Kidney glomerular epithelial cell (primary cell): ENCODE measurements around the gene AOPEP.

ENCODE experiments used
- DNase-seq: peaks from one replicate; lab custom pipeline; 2025; lab: John Stamatoyannopoulos, UW

The AOPEP gene

DNA sequence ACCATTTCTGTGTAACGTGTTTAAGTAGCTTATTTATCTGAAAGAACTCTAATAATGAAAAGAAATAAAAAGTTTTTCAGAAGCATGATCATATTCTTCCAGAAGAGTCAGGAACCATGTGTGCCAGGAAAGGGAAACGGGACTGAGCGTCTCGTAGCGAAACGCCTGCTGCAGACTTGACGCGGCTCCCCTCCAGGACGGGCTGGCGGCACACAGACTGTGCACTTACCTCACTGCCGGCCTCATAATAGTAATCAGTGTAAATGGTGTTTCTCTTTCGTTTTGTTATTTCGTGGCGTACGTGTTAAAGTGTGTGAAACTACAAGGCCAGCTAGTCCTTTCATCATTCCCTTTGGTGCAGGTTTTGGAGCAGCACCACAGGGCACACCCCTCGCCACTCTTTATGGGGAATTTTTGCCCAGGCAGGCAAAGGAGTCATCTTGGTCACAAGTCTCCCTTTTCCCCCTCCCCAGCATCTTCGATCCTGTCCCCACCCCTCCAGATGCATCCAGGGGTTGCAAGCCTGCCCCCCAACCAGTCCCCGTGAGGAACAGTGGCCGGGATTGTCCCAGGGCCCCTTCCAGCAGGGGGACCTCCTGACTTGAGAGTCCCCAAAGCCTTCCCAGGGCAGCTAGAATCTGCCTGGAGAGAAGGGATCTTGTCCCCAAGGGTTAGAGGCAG, 357.9 kb downstream of the AOPEP start:
- no peak for DNase-seq

DNA sequence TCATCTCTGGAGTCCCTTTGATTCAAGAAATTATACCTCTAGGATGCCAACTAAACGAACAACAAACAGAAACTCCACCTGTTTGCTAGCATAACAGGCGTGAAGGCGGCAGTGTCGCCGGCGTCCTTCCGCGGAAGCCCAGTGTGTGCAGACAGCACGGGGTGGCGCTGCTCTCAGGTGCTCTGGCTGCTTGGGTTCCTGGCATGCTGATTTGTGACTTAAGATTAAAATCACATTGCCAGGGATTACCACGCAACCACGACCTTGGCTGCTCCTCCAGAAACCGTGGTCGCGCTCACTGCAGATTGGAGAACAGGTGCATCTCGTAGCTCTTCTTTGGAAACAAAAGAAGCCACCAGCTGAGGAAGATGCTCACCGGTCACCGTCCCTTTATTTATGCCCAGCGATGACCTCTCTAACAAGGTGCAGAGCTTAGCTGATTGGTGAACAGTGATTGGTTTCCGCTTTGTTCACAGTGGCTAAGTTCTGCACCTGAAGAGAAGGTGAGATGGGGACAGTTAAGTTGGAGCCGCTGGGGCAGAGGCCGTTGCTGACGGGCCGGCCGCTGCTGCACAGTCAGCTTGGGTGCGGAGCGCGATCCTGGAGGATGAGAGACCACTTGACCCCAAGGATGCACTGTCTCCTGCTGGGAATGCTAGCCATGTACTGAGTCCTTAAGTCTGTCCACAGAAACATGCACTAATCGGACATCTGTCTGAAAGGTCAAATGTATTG, 358.7 kb downstream of the AOPEP start:
- no peak for DNase-seq

DNA sequence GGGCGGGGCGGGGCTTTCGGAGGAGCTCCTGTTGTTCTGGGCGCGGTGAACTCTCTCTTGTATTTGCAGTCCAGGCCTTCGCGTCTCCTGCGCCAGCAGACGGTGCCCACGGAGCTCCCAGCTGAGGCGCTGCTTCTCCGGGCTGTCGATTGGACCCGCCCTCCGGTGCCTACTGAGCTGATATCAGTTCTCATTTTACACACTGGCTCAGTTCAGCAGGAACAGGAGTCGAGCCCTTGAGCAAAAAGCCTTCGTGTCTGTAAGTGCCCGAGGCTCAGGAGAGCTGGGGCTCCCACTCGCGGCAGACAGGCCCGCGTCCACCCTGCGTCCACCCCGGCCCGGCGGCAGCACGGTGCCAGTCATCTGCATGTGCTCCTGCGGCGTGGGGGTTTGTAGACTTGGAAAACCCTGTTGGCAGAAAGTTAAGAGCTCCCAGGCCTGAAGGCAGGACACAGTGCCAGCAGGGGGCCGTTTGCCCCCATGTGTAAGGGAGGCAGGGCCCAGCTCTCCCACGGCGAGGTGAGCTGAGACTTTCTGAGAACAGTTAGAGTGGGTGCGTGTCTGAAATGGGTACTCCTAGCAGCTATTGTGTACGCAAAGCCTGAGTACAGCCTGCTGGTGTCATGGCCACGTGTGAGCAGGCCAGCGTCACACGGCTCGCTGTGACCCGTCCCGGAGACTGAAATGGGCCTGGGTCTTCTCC, 359.5 kb downstream of the AOPEP start:
- DNase-seq, result no peak

DNA sequence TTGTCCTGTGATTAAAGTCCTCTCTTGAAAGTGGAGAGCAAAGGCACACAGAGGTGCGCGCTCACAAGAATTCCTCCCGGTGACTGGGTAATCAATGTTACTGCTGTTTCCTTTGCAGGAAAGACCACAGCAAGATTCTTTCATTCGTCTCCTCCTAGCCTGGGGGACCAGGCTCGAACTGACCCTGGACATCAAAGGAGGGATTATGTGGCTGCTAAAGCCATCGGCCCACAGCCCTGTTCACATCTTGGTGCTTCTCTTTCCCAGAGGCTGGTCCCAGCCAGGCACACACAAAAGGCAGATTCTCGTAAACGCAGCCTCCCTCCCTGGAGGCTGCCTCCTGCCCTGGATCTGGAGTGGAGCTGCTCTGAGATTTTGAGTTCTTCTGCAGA, 360.1 kb downstream of the AOPEP start:
- DNase-seq, result no peak

DNA sequence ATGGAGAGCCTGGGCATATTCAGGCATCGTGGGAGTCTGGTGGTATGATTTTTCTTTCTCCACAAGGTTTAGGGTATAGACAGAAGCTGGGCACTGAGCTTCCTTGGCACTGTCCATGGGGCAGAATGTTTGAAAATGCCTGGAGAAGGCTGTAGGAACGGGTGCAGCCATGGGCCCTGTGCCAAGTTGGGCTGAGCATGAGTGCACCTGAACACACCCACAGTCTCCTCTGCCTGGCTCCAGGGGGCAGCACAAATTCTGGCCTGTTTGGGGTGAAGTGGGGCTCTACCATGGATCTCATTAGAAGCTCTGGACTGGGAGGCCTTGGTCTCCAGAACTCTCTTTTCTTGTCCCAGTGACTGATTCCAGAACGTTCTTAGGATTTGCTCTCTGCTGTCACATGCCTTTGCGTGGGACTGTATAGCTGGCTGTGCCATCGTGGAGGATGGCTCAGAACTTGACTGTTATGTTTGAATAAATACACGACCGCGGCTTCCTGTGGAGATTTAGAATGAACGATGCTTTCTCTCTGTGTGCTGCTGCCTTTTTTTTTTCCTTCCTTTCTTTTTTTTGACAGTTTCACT, 361.3 kb downstream of the AOPEP start:
- DNase-seq, result peak; percentile 59

DNA sequence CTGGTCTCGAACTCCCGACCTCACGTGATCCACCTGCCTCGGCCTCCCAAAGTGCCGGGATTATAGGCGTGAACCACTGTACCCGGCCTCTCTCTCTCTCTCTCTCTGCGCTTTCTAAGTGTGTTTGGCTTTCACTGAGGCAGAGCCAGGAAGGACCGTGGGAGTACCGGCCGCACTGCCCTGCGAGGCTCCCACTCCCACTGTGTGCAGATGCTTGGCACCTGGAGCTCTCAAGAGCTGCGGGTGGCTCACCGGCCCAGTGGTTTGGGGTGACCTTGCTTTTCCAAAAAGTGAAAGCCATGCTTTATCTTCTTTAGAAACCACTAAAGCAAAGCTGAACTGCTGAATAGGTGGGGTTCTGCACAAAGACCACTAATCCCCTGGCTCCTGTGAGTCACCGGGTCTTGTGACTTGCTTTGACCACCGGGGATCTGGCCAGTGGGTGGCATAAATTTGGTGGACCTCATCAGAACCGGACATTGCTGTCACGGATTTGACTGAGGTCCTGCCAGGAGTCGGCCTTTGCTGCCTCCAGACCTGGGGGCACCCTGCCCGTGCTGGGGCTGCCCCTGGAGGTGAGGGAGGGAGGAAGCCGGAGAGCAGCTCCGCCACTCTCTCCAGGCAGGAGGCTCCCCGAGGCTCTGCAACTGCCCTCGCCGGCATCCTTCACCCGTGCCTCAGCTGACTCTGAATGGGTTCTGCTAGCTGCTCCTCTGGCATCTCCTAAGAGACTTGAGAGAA, 362.1 kb downstream of the AOPEP start:
- no peak for DNase-seq

DNA sequence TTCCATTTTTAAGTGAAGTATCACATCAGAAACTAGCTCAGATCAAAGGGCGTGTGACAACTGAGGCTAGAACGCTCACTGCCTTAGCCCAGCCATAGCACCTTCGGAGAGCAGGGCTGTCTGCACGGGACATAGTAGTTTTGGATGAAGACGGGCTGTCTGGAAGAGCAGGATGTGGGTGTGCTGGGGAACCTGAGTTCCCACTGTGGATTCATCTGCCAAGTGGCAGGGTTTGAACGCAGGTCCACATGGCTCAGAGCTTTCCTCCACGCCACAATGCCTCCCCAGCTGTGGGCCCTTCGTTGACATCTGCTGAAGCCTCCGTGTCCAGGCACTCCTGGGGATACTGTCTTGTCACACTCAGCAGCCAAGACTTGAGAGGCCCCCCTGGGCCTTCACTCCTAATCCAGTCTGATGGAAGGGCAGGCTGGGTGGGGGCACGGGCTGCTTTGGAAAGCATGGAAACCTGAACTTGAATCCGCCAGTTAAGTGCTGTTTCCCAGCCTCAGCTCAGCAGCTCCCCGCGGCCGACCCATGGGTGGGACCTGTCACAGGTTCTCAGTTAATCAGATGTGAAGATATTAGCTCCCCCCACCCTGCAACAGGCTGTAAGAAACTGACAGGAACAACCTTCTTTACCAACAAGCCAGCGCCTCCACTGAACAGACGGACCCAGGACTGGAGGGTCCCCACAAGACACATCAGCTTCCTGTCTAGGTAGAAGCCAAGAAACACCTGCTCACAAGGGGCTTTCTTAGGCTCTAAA, 362.9 kb downstream of the AOPEP start:
- DNase-seq, result no peak

DNA sequence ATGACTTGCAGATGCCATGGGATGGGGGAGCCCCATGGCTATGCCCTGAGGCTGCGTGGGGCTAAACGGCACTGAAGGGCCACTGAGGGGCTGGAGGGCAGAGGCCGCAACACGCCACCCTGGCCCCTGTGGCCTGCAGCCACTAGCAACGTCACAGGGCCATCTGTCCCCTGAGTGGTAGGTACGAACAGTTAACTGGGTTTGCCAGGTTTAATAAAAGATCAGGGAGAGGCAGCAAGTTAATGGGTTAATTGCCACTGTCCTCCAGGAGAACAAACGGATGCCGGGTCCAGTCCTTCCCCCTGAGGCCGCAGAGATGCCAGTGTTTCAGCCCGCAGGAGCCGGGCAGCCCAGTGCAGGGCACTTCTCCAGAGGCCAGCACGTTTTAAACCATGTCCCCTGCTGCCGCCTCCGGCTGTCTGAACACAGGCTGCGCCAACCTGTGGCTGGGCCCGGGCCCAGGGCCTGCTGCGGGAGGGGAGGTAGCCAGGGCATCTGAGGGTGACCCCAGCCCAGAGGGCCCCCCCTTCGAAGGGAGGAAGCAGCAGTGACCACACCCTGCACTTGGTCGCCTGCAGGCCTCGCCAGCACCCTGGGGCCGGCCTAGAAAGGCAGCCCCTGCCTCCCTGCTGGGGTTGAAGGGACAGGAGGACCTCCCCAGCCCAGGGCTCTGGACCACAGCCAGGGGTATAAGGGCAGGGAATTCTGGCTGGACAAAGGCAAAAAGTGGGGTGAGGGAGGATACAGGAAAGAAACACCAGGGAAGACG, 363.7 kb downstream of the AOPEP start:
- DNase-seq, result no peak

DNA sequence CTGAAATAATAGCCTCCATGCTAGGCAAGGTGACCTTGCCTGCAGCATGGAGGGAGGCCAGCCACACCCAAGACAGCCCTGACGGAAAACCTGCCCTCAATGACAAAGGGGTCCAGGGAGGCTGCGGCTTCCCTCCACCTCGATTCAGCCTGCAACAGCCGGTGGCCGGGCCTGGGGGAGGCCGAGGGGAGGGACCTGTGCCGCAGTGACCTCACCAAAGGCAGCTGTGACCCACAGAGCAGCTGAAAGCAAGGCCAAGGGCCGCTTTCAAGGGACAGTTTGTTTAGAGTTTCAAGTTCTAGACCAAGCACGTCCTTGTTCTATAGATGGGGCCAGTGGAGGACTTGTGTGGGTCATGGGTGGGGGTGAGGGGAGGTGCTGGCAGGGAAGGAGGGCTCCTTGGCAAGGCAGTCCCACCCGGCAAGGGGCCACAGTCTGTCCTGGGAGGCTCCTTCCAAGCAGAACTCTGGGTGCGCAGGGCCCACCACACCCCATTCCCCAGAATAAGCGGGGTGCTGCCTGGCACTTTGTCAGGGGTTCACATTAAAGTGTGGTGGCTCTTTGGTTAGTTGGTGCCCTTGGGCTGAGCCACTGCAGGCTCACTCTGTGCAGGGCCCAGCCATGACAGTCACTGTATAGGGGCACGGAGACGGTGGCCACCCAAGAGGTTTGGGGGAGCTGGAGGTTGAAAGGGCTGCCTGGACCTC, 364.5 kb downstream of the AOPEP start:
- DNase-seq, result no peak

DNA sequence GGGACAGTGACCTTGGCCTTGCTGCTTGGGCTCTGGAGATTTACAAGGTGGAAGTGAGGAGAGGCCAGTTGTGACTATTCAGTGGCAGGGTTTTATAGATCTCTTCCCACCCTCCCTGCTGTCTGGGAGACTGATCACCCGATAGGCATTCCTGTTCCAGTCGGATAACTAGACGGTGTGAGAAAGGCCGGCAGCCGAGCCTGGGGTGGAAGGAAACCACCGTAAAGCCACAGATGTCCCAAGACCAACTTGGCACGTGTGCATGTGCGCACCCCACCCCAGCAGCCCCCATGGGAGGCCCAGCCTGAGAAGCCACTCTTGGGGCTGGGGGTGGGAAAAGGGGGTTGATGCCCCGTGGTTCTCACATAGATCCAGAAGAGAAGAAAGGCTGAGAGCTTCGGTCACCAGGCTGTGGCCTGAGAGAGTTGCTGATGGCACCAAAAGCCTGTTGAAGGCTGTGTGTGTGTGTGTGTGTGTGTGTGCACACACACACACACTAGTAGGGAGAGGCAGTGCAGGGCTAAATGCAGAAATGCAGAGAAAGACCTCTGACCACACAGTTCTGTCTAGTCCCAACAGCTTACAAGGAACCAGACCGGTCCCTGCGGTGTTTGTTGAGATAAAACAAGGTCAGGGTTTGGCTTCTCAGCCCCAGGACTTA, 365.2 kb downstream of the AOPEP start:
- DNase-seq, result peak; percentile 79

DNA sequence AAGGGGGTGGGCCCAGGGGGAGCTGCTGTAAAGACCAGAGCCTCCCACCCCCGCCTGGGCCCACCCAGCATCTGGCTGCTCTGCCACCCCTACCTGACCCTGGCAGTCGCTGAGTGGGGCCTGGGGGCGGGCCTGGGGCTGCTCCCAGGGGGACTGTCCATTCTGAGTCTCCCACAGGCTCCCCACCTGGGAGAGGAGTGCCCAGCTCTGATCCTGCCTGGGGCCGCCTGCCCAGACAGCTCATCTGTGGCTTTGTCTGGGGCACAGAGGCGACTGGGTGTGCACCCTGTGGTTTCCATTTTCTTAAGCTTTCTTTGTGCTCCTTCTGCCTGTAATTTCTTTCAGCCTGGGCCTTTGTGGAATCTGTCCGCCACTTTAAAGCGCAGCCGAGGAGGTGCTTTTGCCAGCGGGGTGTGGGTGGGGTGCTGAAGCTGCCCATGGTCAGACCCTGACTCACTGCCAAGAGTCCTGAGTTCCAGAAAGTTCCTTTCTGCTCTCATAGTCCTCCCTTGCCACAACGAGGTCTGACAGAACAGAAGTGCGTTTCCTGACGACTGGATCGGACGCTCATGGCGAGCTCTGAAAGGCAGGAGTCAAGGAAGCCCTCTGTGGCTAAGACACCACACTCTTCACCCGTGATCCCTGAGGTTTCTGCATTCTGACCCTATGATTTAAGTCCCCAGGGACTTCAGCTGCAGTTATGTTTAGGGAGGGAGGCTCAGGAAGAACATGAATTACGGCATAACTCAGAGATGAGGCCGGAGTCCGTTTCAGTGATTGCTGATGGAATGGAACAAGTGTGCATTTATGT, 366.0 kb downstream of the AOPEP start:
- DNase-seq, result peak; percentile 76

DNA sequence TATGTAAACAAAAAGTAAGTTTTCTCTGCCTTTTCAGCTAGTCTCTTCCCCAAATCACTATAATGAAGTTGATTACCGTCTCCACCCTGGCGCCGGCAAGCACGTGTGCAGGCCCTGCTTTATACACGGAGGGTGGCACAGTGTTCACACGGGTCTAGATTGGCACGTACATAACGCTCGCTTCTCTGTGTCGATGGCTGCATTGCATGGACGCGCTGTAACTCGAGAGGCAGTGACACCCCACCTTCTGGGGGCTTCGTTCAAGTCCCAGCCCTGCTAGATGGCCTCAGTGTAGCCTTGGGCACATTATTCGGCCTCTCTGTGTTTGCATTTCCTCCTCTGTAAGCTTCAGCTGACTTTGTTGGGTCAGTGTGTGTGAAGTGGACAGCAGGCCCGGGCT, 367.1 kb downstream of the AOPEP start:
- DNase-seq, result no peak

DNA sequence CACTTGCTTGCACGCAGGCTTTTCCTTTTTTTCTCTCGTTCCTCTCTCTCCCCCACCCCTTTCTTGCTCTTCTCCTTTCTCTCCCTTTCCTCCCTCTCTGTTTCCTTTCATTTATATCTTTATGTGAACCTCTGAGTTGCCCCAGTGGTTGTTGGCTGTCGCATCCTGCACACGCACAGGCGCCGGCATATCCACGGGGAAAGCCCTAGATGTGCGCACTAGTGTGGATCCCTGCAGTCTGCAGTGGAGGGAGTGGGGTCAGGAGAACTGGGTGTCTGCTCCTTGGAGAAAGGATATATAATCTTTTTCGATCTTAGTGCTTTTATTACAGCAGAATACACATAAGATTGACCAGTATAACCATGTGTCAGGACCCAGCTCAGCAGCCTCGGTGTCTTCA, 367.5 kb downstream of the AOPEP start:
- DNase-seq, result no peak

DNA sequence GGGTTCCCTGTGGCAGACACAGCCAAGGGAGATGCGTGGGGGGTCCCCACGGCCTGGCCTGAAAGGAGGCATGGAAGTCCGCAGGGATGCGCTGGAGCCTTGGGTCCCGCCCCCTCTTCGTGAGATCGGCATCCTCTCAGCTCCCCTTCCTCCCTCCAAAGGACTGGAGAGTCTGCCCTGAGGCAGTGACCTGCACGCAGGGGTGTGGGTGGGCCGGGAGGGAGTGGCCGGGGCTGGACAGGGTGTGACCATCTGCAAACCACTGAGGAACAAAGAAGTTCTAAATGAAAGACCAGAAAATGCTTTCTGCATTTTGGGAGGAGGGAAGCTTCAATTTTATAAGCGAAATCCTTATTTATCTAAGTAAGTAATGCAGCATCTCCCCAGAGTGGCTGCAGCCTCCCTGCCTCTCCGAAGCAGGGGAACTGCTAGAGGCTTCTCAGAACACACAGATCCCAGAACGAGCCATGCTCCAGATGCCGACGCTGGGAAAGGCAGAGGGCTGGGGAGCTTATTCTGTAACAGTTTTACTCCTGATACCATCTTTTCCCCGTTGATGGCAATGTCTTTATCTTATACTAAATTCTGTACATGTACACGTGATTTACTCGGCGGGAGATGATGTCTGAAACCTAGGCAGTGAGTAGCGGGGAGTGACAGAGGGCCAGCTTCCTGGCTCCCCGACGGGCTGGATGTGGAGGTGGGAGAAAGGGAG, 369.3 kb downstream of the AOPEP start:
- DNase-seq, result no peak

DNA sequence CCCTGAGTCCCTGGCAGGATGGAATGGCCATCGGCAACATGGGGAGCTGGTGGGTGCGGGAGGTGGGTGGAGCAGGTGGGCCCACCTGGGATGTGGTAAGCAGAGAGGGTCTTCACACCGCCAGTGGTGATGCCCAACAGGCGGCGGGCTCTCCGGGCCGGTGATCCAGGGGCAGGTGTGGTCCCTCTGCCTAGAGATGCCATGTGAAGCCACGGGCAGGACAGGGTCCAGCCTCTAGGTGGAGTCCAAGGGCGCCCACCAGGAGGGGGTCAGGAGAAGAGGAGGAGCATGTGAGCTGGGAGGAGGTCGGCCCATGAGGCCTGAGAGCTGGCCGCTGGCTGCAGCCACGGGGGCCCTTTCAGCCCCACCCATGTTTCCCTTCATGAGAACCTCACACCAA, 369.9 kb downstream of the AOPEP start:
- DNase-seq, result no peak

DNA sequence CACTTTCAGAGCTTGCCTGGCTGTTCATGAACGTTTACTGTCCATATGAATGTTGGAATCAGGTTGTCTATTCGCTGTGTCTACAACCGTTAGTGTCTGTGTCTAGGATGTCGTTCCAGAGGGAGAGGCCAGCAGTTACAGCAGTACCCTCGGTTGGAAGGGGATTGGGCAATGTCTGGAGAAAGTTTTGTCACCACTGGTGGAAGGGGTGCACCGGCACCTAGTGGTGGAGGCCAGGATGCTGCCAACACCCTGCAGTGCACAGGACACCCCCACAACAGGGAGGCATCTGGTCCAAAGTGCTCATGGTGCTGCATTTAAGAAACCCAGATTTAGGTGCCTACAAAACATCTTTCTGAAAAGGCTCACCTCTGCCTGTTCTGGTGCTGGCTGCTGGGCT, 370.3 kb downstream of the AOPEP start:
- DNase-seq, result no peak

DNA sequence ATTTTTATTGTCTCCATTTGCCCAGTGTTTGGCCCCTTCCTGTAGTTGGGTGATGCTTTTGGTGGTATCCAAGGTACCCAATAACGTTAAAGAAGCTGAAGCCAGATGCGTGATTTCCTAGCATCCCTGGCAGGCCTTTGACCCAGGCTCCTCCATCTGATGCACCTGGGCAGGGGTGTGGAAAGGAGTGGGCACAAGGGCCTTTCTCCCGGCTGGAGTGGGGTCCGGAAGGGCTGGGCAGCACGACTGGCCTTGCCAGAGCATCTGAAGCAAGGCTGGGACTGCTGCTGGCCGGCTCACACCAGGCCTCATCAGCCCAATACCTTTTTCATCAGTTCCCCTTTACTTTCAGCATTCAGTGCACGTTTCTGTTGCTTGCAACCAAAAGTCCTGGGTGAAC, 370.8 kb downstream of the AOPEP start:
- DNase-seq, result no peak

DNA sequence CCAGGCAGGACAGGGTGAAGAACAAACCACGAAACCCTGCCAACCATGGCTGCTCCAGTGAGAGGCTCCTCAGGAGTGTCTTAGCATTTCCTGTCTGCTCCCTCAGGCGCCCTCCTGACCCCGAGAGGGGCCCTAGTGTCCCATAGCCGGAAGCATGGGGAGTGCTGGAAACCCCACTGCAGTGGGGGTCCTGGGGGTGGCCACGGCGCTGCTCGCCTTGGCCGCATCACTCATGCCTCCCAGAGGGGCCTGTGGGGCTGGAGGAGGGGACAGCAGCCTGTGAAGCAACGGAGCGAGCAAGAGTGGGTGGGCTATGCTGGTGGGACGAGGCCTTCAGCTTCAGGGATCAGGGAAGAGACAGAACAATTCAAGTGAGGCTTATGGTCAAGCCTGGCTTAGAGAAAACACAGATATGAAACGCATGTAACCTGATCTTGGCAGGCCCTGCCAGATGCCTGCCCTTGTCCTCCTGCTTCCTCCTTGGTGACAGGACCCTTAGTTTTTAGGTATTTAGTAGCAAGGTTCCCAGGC, 372.0 kb downstream of the AOPEP start:
- peak; percentile 19 for DNase-seq
